Measurements from ENCODE around the gene AHI1.

DNA sequence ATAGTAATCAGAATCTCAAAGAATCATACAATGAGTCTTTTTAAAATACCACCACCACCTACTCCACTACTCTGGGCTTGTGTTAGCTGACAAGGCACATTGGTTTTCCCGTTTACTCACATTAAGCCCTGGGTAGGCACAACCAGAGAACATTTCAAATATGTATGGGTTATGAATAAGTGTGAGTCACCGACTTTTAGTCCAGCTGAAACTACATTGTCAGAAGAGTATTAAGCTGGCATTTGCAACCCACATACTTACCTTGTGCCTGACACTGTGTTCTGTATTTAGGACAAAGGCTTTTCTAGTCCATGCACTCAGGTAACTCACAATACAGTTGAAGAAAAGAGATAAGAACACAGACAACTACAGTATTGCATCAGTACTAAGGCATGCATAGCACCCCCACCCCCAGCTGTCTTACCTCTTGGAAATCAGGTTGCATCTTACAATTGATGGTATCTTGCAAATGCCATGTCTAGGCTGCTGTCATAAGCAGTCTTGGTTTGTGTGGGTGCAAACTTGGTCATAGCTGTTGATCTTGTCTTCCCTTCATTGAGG lies 40.3 kb upstream of the AHI1 start:
- TF ChIP-seq, protein P1, sequence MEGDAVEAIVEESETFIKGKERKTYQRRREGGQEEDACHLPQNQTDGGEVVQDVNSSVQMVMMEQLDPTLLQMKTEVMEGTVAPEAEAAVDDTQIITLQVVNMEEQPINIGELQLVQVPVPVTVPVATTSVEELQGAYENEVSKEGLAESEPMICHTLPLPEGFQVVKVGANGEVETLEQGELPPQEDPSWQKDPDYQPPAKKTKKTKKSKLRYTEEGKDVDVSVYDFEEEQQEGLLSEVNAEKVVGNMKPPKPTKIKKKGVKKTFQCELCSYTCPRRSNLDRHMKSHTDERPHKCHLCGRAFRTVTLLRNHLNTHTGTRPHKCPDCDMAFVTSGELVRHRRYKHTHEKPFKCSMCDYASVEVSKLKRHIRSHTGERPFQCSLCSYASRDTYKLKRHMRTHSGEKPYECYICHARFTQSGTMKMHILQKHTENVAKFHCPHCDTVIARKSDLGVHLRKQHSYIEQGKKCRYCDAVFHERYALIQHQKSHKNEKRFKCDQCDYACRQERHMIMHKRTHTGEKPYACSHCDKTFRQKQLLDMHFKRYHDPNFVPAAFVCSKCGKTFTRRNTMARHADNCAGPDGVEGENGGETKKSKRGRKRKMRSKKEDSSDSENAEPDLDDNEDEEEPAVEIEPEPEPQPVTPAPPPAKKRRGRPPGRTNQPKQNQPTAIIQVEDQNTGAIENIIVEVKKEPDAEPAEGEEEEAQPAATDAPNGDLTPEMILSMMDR (CRISPR knock-in tag; IDR thresholded peaks at IDR 0.05), result no peak
- TF ChIP-seq NFE2L1 (CRISPR knock-in tag; IDR thresholded peaks at IDR 0.05; ENCODE audit: borderline replicate concordance) (no peak), ZBTB20 (CRISPR knock-in tag; IDR thresholded peaks at IDR 0.05; ENCODE audit: borderline replicate concordance, low read depth) (no peak), EZH2 (conservative IDR thresholded peaks at IDR 0.05; ENCODE audit: low read depth, low read length) (no peak), RFXANK (CRISPR knock-in tag; IDR thresholded peaks at IDR 0.05) (no peak), YY1 (IDR thresholded peaks at IDR 0.05; ENCODE audit: insufficient read depth, insufficient replicate concordance, low read depth, low read length) (no peak)
- TF ChIP-seq, protein P2, sequence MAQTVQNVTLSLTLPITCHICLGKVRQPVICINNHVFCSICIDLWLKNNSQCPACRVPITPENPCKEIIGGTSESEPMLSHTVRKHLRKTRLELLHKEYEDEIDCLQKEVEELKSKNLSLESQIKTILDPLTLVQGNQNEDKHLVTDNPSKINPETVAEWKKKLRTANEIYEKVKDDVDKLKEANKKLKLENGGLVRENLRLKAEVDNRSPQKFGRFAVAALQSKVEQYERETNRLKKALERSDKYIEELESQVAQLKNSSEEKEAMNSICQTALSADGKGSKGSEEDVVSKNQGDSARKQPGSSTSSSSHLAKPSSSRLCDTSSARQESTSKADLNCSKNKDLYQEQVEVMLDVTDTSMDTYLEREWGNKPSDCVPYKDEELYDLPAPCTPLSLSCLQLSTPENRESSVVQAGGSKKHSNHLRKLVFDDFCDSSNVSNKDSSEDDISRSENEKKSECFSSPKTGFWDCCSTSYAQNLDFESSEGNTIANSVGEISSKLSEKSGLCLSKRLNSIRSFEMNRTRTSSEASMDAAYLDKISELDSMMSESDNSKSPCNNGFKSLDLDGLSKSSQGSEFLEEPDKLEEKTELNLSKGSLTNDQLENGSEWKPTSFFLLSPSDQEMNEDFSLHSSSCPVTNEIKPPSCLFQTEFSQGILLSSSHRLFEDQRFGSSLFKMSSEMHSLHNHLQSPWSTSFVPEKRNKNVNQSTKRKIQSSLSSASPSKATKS (CRISPR knock-in tag; IDR thresholded peaks at IDR 0.05), result no peak
